ENCODE data around the gene EMC8. TPM values are rescaled to one million over a fixed set of nuclear protein-coding genes. Genes with fewer than 3 reads are reported as not detected.

EMC8 gene
- total and polyA plus RNA-seq, 5 donors: 13.8 to 22.0 (median 20.3) TPM

GRCh38 chr16:85783441-85783840, 15.9 kb downstream of the EMC8 start:
- intact Hi-C loops (cut with DNase I): no loop called here
- 92% methylated on average over 8 of the region's 8 CpGs for WGBS
- DNase-seq: no peak
- Histone ChIP-seq H3K27me3 (ENCODE audit: control insufficient read depth, insufficient read depth) (no peaks in the 10 kb centered on the region), H3K27ac (ENCODE audit: low read length) (no peak overlapping the region), H3K4me3 (ENCODE audit: low read length) (no peak overlapping the region), H3K4me1 (ENCODE audit: control insufficient read depth, insufficient read depth, low read length) (peaks cover 2% of the 10 kb centered on the region), H3K9me3 (ENCODE audit: control insufficient read depth, low read length) (no peaks in the 10 kb centered on the region)
- ATAC-seq: no peak

GRCh38 chr16:85782451-85782850, 16.9 kb downstream of the EMC8 start:
- ATAC-seq (no peak), DNase-seq (no peak)
- Histone ChIP-seq H3K4me3 (ENCODE audit: low read length) (no peak overlapping the region), H3K27me3 (ENCODE audit: control insufficient read depth, insufficient read depth) (no peaks in the 10 kb centered on the region), H3K27ac (ENCODE audit: low read length) (no peak overlapping the region), H3K9me3 (ENCODE audit: control insufficient read depth, low read length) (no peaks in the 10 kb centered on the region), H3K4me1 (ENCODE audit: control insufficient read depth, insufficient read depth, low read length) (peaks cover 2% of the 10 kb centered on the region)
- WGBS: 76% methylated on average over 6 of the region's 6 CpGs
- intact Hi-C loops (cut with DNase I): no loop called here

- Histone ChIP-seq H3K27ac (ENCODE audit: low read length) (no peak overlapping the region), H3K4me3 (ENCODE audit: low read length) (no peak overlapping the region), H3K4me1 (ENCODE audit: control insufficient read depth, insufficient read depth, low read length) (peaks cover 2% of the 10 kb centered on the region), H3K9me3 (ENCODE audit: control insufficient read depth, low read length) (no peaks in the 10 kb centered on the region), H3K27me3 (ENCODE audit: control insufficient read depth, insufficient read depth) (no peaks in the 10 kb centered on the region)
- intact Hi-C loops (cut with DNase I): no loop called here
- DNase-seq (peak; percentile 56 to 82 (median 73)), ATAC-seq (peak; percentile 34 to 53)
- 56% methylated on average over 16 of the region's 16 CpGs for WGBS
These were observed 17.5 kb downstream of the EMC8 start for GRCh38 chr16:85781695-85782370.

DNA sequence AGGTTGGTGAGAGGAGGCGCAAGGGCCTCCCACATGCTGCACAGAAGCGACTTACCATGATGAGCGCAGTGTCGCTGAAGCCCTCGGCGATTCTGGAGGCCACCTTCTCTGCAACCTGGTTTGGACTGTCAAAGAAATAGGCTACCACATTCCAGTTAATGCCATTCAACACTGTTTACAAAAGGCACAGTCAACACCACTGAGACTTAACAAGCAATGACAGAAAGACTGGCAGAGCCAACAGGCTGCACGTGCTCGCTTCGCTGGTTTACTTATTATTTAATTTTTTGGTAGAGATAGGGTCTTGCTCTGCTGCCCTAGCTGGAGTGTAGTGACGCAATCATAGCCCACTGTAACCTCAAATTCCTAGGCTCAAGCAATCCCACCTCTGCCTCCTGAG, 18.2 kb downstream of the EMC8 start:
- H3K9me3 ChIP-seq (ENCODE audit: control insufficient read depth, low read length): no peaks in the 10 kb centered on the region
- no peak overlapping the region for H3K4me3 ChIP-seq (ENCODE audit: low read length)
- H3K4me1 ChIP-seq (ENCODE audit: control insufficient read depth, insufficient read depth, low read length): peaks cover 2% of the 10 kb centered on the region
- no peak overlapping the region for H3K27ac ChIP-seq (ENCODE audit: low read length)
- no peaks in the 10 kb centered on the region for H3K27me3 ChIP-seq (ENCODE audit: control insufficient read depth, insufficient read depth)
- ATAC-seq (no peak), DNase-seq (no peak)
- intact Hi-C loops (cut with DNase I): no loop called here
- 87% methylated on average over 10 of the region's 10 CpGs for WGBS

- intact Hi-C loops (cut with DNase I): no loop called here
- Histone ChIP-seq H3K27me3 (ENCODE audit: control insufficient read depth, insufficient read depth) (no peaks in the 10 kb centered on the region), H3K4me1 (ENCODE audit: control insufficient read depth, insufficient read depth, low read length) (peaks cover 2% of the 10 kb centered on the region), H3K9me3 (ENCODE audit: control insufficient read depth, low read length) (no peaks in the 10 kb centered on the region), H3K27ac (ENCODE audit: low read length) (no peak overlapping the region), H3K4me3 (ENCODE audit: low read length) (no peak overlapping the region)
- 90% methylated on average over 26 of the region's 26 CpGs for WGBS
- DNase-seq (no peak), ATAC-seq (no peak)
These were observed 19.1 kb downstream of the EMC8 start for GRCh38 chr16:85780281-85780680.

- H3K4me1 ChIP-seq (ENCODE audit: control insufficient read depth, insufficient read depth, low read length): peaks cover 2% of the 10 kb centered on the region
- no peak overlapping the region for H3K27ac ChIP-seq (ENCODE audit: low read length)
- ATAC-seq (no peak), DNase-seq (no peak)
- no peaks in the 10 kb centered on the region for H3K27me3 ChIP-seq (ENCODE audit: control insufficient read depth, insufficient read depth)
- intact Hi-C loops (cut with DNase I): no loop called here
- no peaks in the 10 kb centered on the region for H3K9me3 ChIP-seq (ENCODE audit: control insufficient read depth, low read length)
- 67% methylated on average over 12 of the region's 12 CpGs for WGBS
- no peak overlapping the region for H3K4me3 ChIP-seq (ENCODE audit: low read length)
These were observed 20.5 kb downstream of the EMC8 start for GRCh38 chr16:85778873-85779272.

GRCh38 chr16:85777583-85778310, 21.6 kb downstream of the EMC8 start:
- Histone ChIP-seq H3K9me3 (ENCODE audit: control insufficient read depth, low read length) (no peaks in the 10 kb centered on the region), H3K27ac (ENCODE audit: low read length) (no peak overlapping the region), H3K4me1 (ENCODE audit: control insufficient read depth, insufficient read depth, low read length) (peaks cover 2% of the 10 kb centered on the region), H3K27me3 (ENCODE audit: control insufficient read depth, insufficient read depth) (no peaks in the 10 kb centered on the region), H3K4me3 (ENCODE audit: low read length) (no peak overlapping the region)
- ATAC-seq: no peak
- 71% methylated on average over 4 of the region's 4 CpGs for WGBS
- no peak for DNase-seq
- intact Hi-C loops (cut with DNase I): no loop called here

DNA sequence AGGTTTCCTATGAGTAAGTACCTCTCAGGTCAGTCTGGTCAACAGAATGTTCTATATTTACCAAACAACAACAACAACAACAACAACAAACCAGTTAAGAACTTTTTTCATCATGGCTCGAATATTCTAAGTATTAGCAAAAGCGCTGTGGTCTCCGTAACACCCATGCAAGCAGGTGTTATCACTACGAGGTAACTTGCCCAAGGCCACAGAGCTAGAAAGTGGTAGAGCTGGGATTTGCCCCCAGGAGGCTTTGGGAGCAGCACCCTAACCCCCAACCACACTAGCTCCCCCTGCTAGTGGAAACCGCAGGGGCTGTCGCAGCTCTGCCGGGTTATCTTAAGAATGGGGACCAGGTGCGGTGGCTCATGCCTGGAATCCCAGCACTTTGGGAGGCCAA, 24.5 kb downstream of the EMC8 start:
- DNase-seq (no peak), ATAC-seq (no peak)
- H3K4me1 ChIP-seq (ENCODE audit: control insufficient read depth, insufficient read depth, low read length): peaks cover 2% of the 10 kb centered on the region
- no peaks in the 10 kb centered on the region for H3K27me3 ChIP-seq (ENCODE audit: control insufficient read depth, insufficient read depth)
- WGBS: 93% methylated on average over 8 of the region's 8 CpGs
- H3K9me3 ChIP-seq (ENCODE audit: control insufficient read depth, low read length): no peaks in the 10 kb centered on the region
- no peak overlapping the region for H3K27ac ChIP-seq (ENCODE audit: low read length)
- no peak overlapping the region for H3K4me3 ChIP-seq (ENCODE audit: low read length)
- intact Hi-C loops (cut with DNase I): no loop called here

DNA sequence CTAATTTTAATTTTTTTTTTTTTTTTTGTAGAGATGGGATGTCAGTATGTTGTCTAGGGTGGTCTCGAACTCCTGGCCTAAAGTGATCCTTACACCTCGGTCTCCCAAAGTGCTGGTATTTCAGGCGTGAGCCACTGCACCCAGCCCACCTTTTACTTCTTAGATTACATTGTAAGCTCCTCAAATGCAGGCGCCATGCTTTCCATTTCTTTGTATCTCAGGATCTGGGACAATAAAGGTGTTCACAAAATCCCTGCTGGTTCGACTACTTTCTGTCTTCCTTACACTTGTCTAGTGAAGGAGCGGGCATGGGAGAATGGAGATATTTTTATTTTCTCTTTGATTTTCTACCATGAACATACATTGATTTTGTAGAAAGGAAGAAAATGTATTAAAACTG, 25.2 kb downstream of the EMC8 start:
- ATAC-seq: no peak
- H3K27me3 ChIP-seq (ENCODE audit: control insufficient read depth, insufficient read depth): no peaks in the 10 kb centered on the region
- 79% methylated on average over 6 of the region's 6 CpGs for WGBS
- no peak overlapping the region for H3K4me3 ChIP-seq (ENCODE audit: low read length)
- DNase-seq: no peak
- no peaks in the 10 kb centered on the region for H3K9me3 ChIP-seq (ENCODE audit: control insufficient read depth, low read length)
- peaks cover 2% of the 10 kb centered on the region for H3K4me1 ChIP-seq (ENCODE audit: control insufficient read depth, insufficient read depth, low read length)
- intact Hi-C loops (cut with DNase I): no loop called here
- no peak overlapping the region for H3K27ac ChIP-seq (ENCODE audit: low read length)

GRCh38 chr16:85773044-85773443, 26.3 kb downstream of the EMC8 start:
- Histone ChIP-seq H3K27me3 (ENCODE audit: control insufficient read depth, insufficient read depth) (no peaks in the 10 kb centered on the region), H3K9me3 (ENCODE audit: control insufficient read depth, low read length) (no peaks in the 10 kb centered on the region), H3K27ac (ENCODE audit: low read length) (no peak overlapping the region), H3K4me1 (ENCODE audit: control insufficient read depth, insufficient read depth, low read length) (no peaks in the 10 kb centered on the region), H3K4me3 (ENCODE audit: low read length) (no peak overlapping the region)
- WGBS: 96% methylated on average over 6 of the region's 6 CpGs
- ATAC-seq (no peak), DNase-seq (no peak)
- intact Hi-C loops (cut with DNase I): no loop called here

DNA sequence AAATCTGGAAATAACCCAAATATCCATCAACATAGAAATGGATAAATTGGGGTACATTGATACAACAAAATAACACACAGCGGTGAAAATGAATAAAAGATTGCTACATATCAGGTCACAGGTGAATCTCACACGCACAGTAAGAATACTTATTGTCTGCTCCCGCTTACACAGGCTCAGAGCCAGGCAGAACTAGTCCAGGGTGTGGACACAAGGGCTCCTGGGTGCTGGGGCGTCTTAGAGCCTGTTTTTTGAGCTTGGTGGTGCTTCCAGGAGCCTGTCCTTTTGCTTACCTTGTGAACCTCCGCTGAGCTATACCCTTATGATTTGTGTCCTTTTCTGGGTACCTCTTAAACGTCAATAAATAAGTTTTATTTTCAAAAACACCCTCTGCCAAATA, 28.6 kb downstream of the EMC8 start:
- ATAC-seq: no peak
- 95% methylated on average over 6 of the region's 6 CpGs for WGBS
- H3K9me3 ChIP-seq (ENCODE audit: control insufficient read depth, low read length): no peaks in the 10 kb centered on the region
- intact Hi-C loops (cut with DNase I): no loop called here
- H3K27ac ChIP-seq (ENCODE audit: low read length): no peak overlapping the region
- no peak for DNase-seq
- H3K4me3 ChIP-seq (ENCODE audit: low read length): no peak overlapping the region
- no peaks in the 10 kb centered on the region for H3K4me1 ChIP-seq (ENCODE audit: control insufficient read depth, insufficient read depth, low read length)
- H3K27me3 ChIP-seq (ENCODE audit: control insufficient read depth, insufficient read depth): no peaks in the 10 kb centered on the region

Data from right cardiac atrium (tissue), 5 donors.